ENCODE measurements around the gene NEURL1.

The NEURL1 gene

GRCh38 chr10:103493362-103493915, at the start of gene NEURL1:
Gene NEURL1, plus strand, starts transcription at chr10:103493705. Its CDS starts 683 bp downstream, at chr10:103494388.
- peaks cover 50% of the 10 kb centered on the region for H3K27me3 ChIP-seq (ENCODE audit: low read depth)
- peak within 1 kb of the TSS; percentile 20 for H3K4me3 ChIP-seq
- H3K36me3 ChIP-seq (replicated peaks): no peaks in the 10 kb centered on the region
- peak in 1 of 2 experiments; percentile 62 for DNase-seq (ENCODE audit: low spot score in 2 of 2)
- no peaks in the 10 kb centered on the region for H3K4me1 ChIP-seq
- in situ Hi-C loops (cut with MboI; ENCODE audit: low sequenced_read_pairs): no loop called here
- H3K9me3 ChIP-seq: no peaks in the 10 kb centered on the region

- Histone ChIP-seq H3K4me1 (no peaks in the 10 kb centered on the region), H3K36me3 (replicated peaks) (peaks cover 80% of the 10 kb centered on the region)
- in situ Hi-C loops (cut with MboI; ENCODE audit: low sequenced_read_pairs): no loop called here
Observed at GRCh38 chr10:103444478-103444877, 49.0 kb upstream of the NEURL1 start.

GRCh38 chr10:103445366-103445765, 48.1 kb upstream of the NEURL1 start:
- Histone ChIP-seq H3K9me3 (no peaks in the 10 kb centered on the region), H3K36me3 (replicated peaks) (peaks cover 71% of the 10 kb centered on the region), H3K4me1 (no peaks in the 10 kb centered on the region), H3K4me3 (no peak overlapping the region), H3K27me3 (ENCODE audit: low read depth) (no peaks in the 10 kb centered on the region)
- in situ Hi-C loops (cut with MboI; ENCODE audit: low sequenced_read_pairs): no loop called here
- no peak for DNase-seq (ENCODE audit: low spot score in 2 of 2)

More at GRCh38 chr10:103444478-103444877, 49.0 kb upstream of the NEURL1 start:
- Histone ChIP-seq H3K27me3 (ENCODE audit: low read depth) (no peaks in the 10 kb centered on the region), H3K9me3 (no peaks in the 10 kb centered on the region), H3K4me3 (no peak overlapping the region)
- DNase-seq (ENCODE audit: low spot score in 2 of 2): no peak

- in situ Hi-C loops (cut with MboI; ENCODE audit: low sequenced_read_pairs): no loop called here
- H3K36me3 ChIP-seq (replicated peaks): peaks cover 65% of the 10 kb centered on the region
- H3K4me1 ChIP-seq: peaks cover 2% of the 10 kb centered on the region; the same call in 1 of the 2 replicates
- H3K9me3 ChIP-seq: no peaks in the 10 kb centered on the region
- no peak for DNase-seq (ENCODE audit: low spot score in 2 of 2)
- H3K4me3 ChIP-seq: no peak overlapping the region
- H3K27me3 ChIP-seq (ENCODE audit: low read depth): no peaks in the 10 kb centered on the region
Observed at GRCh38 chr10:103445767-103446567, 47.5 kb upstream of the NEURL1 start.

GRCh38 chr10:103447187-103447586, 46.3 kb upstream of the NEURL1 start:
- no peak for DNase-seq (ENCODE audit: low spot score in 2 of 2)
- no peak overlapping the region for H3K4me3 ChIP-seq
- H3K9me3 ChIP-seq: no peaks in the 10 kb centered on the region
- in situ Hi-C loops (cut with MboI; ENCODE audit: low sequenced_read_pairs): no loop called here
- peaks cover 6% of the 10 kb centered on the region for H3K4me1 ChIP-seq
- no peaks in the 10 kb centered on the region for H3K27me3 ChIP-seq (ENCODE audit: low read depth)
- peaks cover 53% of the 10 kb centered on the region for H3K36me3 ChIP-seq (replicated peaks)

- peaks cover 37% of the 10 kb centered on the region for H3K36me3 ChIP-seq (replicated peaks)
- no peak for DNase-seq (ENCODE audit: low spot score in 2 of 2)
- H3K4me3 ChIP-seq: no peak overlapping the region
- in situ Hi-C loops (cut with MboI; ENCODE audit: low sequenced_read_pairs): no loop called here
- H3K9me3 ChIP-seq: no peaks in the 10 kb centered on the region
- H3K27me3 ChIP-seq (ENCODE audit: low read depth): no peaks in the 10 kb centered on the region
- peaks cover 6% of the 10 kb centered on the region for H3K4me1 ChIP-seq
Observed at GRCh38 chr10:103448746-103449145, 44.8 kb upstream of the NEURL1 start.

- Histone ChIP-seq H3K9me3 (no peaks in the 10 kb centered on the region), H3K36me3 (replicated peaks) (peaks cover 30% of the 10 kb centered on the region), H3K4me1 (peaks cover 6% of the 10 kb centered on the region), H3K27me3 (ENCODE audit: low read depth) (no peaks in the 10 kb centered on the region), H3K4me3 (no peak overlapping the region)
- DNase-seq (ENCODE audit: low spot score in 2 of 2): no peak
- in situ Hi-C loops (cut with MboI; ENCODE audit: low sequenced_read_pairs): no loop called here
Observed at GRCh38 chr10:103449208-103450144, 44.0 kb upstream of the NEURL1 start.

- Histone ChIP-seq H3K27me3 (ENCODE audit: low read depth) (no peaks in the 10 kb centered on the region), H3K4me3 (no peak overlapping the region), H3K9me3 (no peaks in the 10 kb centered on the region), H3K4me1 (peaks cover 6% of the 10 kb centered on the region), H3K36me3 (replicated peaks) (peaks cover 22% of the 10 kb centered on the region)
- in situ Hi-C loops (cut with MboI; ENCODE audit: low sequenced_read_pairs): no loop called here
- no peak for DNase-seq (ENCODE audit: low spot score in 2 of 2)
Observed at GRCh38 chr10:103450201-103450695, 43.3 kb upstream of the NEURL1 start.

GRCh38 chr10:103451091-103451813, 42.3 kb upstream of the NEURL1 start:
- H3K27me3 ChIP-seq (ENCODE audit: low read depth): no peaks in the 10 kb centered on the region
- H3K4me3 ChIP-seq: peak overlapping the region; percentile 27
- in situ Hi-C loops (cut with MboI; ENCODE audit: low sequenced_read_pairs): no loop called here
- H3K36me3 ChIP-seq (replicated peaks): peaks cover 12% of the 10 kb centered on the region
- peak in 1 of 2 experiments; percentile 66 for DNase-seq (ENCODE audit: low spot score in 2 of 2)
- H3K9me3 ChIP-seq: no peaks in the 10 kb centered on the region
- H3K4me1 ChIP-seq: peaks cover 6% of the 10 kb centered on the region

- Histone ChIP-seq H3K4me3 (peak within 1 kb of the TSS; percentile 27), H3K4me1 (peaks cover 6% of the 10 kb centered on the region), H3K27me3 (ENCODE audit: low read depth) (no peaks in the 10 kb centered on the region), H3K36me3 (replicated peaks) (peaks cover 5% of the 10 kb centered on the region), H3K9me3 (no peaks in the 10 kb centered on the region)
- in situ Hi-C loops (cut with MboI; ENCODE audit: low sequenced_read_pairs): no loop called here
- peak in 1 of 2 experiments; percentile 70 for DNase-seq (ENCODE audit: low spot score in 2 of 2)
Observed at GRCh38 chr10:103451831-103452505, 41.5 kb upstream of the NEURL1 start, which contains the start of gene CALHM2. Gene CALHM2, minus strand, starts transcription at chr10:103452370. Its CDS starts 2,429 bp downstream, at chr10:103449941.

- no peak for DNase-seq (ENCODE audit: low spot score in 2 of 2)
- peak overlapping the region; percentile 27 for H3K4me3 ChIP-seq
- no peaks in the 10 kb centered on the region for H3K27me3 ChIP-seq (ENCODE audit: low read depth)
- no peaks in the 10 kb centered on the region; the same call in 1 of the 2 replicates for H3K36me3 ChIP-seq (replicated peaks)
- peaks cover 6% of the 10 kb centered on the region for H3K4me1 ChIP-seq
- no peaks in the 10 kb centered on the region for H3K9me3 ChIP-seq
- in situ Hi-C loops (cut with MboI; ENCODE audit: low sequenced_read_pairs): no loop called here
Observed at GRCh38 chr10:103452506-103453230, 40.8 kb upstream of the NEURL1 start.

- in situ Hi-C loops (cut with MboI; ENCODE audit: low sequenced_read_pairs): no loop called here
- no peak for DNase-seq (ENCODE audit: low spot score in 2 of 2)
- H3K4me1 ChIP-seq: peaks cover 6% of the 10 kb centered on the region
Observed at GRCh38 chr10:103454026-103454425, 39.5 kb upstream of the NEURL1 start.

More at GRCh38 chr10:103454026-103454425, 39.5 kb upstream of the NEURL1 start:
- H3K4me3 ChIP-seq: no peak overlapping the region
- H3K27me3 ChIP-seq (ENCODE audit: low read depth): no peaks in the 10 kb centered on the region
- H3K36me3 ChIP-seq (replicated peaks): no peaks in the 10 kb centered on the region
- H3K9me3 ChIP-seq: no peaks in the 10 kb centered on the region
